ENCODE measurements around the gene PLET1. TPM values are rescaled to one million over a fixed set of nuclear protein-coding genes. Genes with fewer than 3 reads are reported as not detected.

PLET1 gene
- total and polyA plus RNA-seq, 9 of the 15 experiments (the other 6 are each of a cell fraction or from before 2014, with no cell fraction given), result not detected

DNA sequence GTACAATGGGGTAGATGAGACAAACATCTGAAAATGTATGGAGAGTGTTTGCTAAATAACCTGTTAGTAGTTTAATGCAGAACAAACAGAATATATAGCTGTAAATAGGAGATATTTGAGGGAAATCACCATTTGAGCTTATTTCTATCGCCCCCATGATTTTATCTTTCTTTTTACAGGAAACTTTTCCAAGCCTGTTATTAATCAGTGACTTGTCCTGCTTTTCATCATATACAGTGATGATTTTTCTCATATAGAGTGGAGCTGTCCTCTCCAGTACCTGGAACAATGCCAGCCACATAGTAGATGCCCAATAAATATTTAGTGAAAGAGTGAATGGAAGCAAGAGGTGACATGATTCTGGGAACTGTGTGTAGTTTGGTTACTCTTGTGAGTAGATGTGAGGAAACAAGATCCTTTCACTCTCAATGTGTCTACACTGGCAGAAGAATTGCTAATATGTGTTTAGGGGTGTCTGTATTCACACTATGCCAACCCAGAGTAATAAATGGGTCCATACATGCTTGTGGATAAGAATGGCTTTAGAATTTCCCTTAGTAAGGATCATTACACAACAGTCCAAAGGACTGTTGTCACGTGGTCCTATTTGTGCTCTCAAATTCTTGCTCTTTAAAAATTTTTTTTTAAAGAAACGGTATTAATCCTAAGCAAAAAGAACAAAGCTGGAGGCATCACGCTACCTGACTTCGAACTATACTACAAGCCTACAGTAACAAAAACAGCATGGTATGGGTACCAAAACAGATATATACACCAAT is 36.7 kb downstream of the PLET1 start:
- POLR2A ChIA-PET, result interaction anchor here (0.5 kb wide), 1 partner anchor 9 kb away, joined by 3 read pairs; no protein-coding TSS in a partner anchor
- peaks cover 26% of the 10 kb centered on the region for H3K79me2 ChIP-seq (ENCODE audit: control insufficient read depth, insufficient read depth, low read length)
- FAIRE-seq (no peak), DNase-seq (ENCODE audit: extremely low read depth in 1 of 4, low spot score in 3 of 4) (no peak), ATAC-seq (no peak)
- H3K36me3 ChIP-seq (ENCODE audit: control insufficient read depth, insufficient read depth, low read length), result peaks cover 12% of the 10 kb centered on the region
- no peak overlapping the region for H3K9ac ChIP-seq (ENCODE audit: insufficient read depth in 1 of 2, low read depth in 2 of 2, low read length in 2 of 2)
- intact Hi-C loops (cut with micrococcal nuclease), result loop anchor here (5.0 kb wide), 1 partner anchor 1063 kb away; no protein-coding TSS in a partner anchor
- no peak overlapping the region for H3K4me2 ChIP-seq (ENCODE audit: insufficient read depth, low read length)
- peaks cover 5 to 8% of the 10 kb centered on the region in 2 experiments; a peak in 3 of 5 replicates for H3K4me1 ChIP-seq (replicated peaks in 1 of 2; ENCODE audit: control insufficient read depth in 2 of 2, insufficient read depth in 2 of 2, low read length in 2 of 2)
- H3K27ac ChIP-seq (ENCODE audit: extremely low read depth, low read depth, low read length), result no peak overlapping the region
- 41% methylated on average over 5 of the region's 5 CpGs for WGBS (ENCODE audit: insufficient coverage, low coverage, missing lambda C conversion rate)
- TF ChIP-seq CAMTA2 (CRISPR knock-in tag; conservative IDR thresholded peaks at IDR 0.05) (no peak), ILK (tag; IDR thresholded peaks at IDR 0.05; ENCODE audit: borderline replicate concordance, low read depth) (no peak), DIDO1 (tag; IDR thresholded peaks at IDR 0.05; ENCODE audit: low read depth) (no peak), NFIC (IDR thresholded peaks at IDR 0.05) (peak; percentile 72), CTBP1 (IDR thresholded peaks at IDR 0.05; ENCODE audit: borderline replicate concordance) (no peak), ZNF766 (CRISPR knock-in tag; conservative IDR thresholded peaks at IDR 0.05) (no peak)
- TF ChIP-seq, protein P1, sequence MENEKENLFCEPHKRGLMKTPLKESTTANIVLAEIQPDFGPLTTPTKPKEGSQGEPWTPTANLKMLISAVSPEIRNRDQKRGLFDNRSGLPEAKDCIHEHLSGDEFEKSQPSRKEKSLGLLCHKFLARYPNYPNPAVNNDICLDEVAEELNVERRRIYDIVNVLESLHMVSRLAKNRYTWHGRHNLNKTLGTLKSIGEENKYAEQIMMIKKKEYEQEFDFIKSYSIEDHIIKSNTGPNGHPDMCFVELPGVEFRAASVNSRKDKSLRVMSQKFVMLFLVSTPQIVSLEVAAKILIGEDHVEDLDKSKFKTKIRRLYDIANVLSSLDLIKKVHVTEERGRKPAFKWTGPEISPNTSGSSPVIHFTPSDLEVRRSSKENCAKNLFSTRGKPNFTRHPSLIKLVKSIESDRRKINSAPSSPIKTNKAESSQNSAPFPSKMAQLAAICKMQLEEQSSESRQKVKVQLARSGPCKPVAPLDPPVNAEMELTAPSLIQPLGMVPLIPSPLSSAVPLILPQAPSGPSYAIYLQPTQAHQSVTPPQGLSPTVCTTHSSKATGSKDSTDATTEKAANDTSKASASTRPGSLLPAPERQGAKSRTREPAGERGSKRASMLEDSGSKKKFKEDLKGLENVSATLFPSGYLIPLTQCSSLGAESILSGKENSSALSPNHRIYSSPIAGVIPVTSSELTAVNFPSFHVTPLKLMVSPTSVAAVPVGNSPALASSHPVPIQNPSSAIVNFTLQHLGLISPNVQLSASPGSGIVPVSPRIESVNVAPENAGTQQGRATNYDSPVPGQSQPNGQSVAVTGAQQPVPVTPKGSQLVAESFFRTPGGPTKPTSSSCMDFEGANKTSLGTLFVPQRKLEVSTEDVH (IDR thresholded peaks at IDR 0.05; ENCODE audit: low read depth, partially characterized antibody), result no peak
- no peak overlapping the region for H2AFZ ChIP-seq (ENCODE audit: low read depth, low read length)
- no peaks in the 10 kb centered on the region for H3K9me1 ChIP-seq (ENCODE audit: control insufficient read depth, insufficient read depth, low read length)
- CTCF ChIA-PET (ENCODE audit: low intra/inter-chr PET ratio), result interaction anchor here (1.1 to 1.4 kb wide), 2 partner anchors 55 to 57 kb away, joined by 5 to 7 read pairs; no protein-coding TSS in a partner anchor
- in situ Hi-C loops (cut with MboI), result loop anchor here (5.0 to 10.0 kb wide), 3 partner anchors 58 to 619 kb away; partner anchors contain the start of gene SIK2
- no peaks in the 10 kb centered on the region for H3K9me3 ChIP-seq (replicated peaks; ENCODE audit: control insufficient read depth, insufficient read depth, low read depth, low read length)
- BruUV-seq (replicated peaks), result no TSS peak
- no peaks in the 10 kb centered on the region for H3K27me3 ChIP-seq (ENCODE audit: control insufficient read depth in 2 of 2, insufficient read depth in 2 of 2, low read length in 2 of 2)
- no peak overlapping the region for H3K4me3 ChIP-seq
- H4K20me1 ChIP-seq (replicated peaks; ENCODE audit: control insufficient read depth, insufficient read depth, low read length), result no peaks in the 10 kb centered on the region
